GM23338 (cell line): ENCODE measurements around the gene PRMT7. TPM values are rescaled to one million over a fixed set of nuclear protein-coding genes. Genes with fewer than 3 reads are reported as not detected.

ENCODE experiments used
- ATAC-seq: fragments of 200-7000 bp; cut with Tn5 transposase; 3 replicates; pipeline ENCODE4 v1.9.1; 2020
- DNase-seq: peaks from one replicate; pipeline ENCODE4 v3.0.0-alpha.2; 2015; ENCODE audit warnings: low spot score
- H2AFZ ChIP-seq: fragments of 200-600 bp; sonication (generic); 2 replicates; pipeline ENCODE4 v1.8.0; 2016; ENCODE audit warnings: antibody characterized with exemption, mild to moderate bottlenecking, moderate library complexity
- H3F3A ChIP-seq: fragments of 200-600 bp; sonication (generic); replicated peaks from 2 replicates; pipeline ENCODE4 v1.8.0; 2017; ENCODE audit warnings: antibody characterized with exemption, mixed run types, low read depth
- H3K27ac ChIP-seq: fragments of 200-600 bp; sonication (generic); 2 replicates; pipeline ENCODE4 v1.6.1; 2016; ENCODE audit warnings: low read depth
- H3K27me3 ChIP-seq: fragments of 200-600 bp; sonication (generic); 2 replicates; pipeline ENCODE4 v1.8.0; 2016; ENCODE audit warnings: mild to moderate bottlenecking, mixed run types, moderate library complexity; ENCODE audit not compliant: insufficient read depth
- H3K36me3 ChIP-seq: fragments of 200-600 bp; sonication (generic); 2 replicates; pipeline ENCODE4 v1.8.0; 2016; ENCODE audit warnings: mild to moderate bottlenecking; ENCODE audit not compliant: insufficient read depth
- H3K4me1 ChIP-seq: fragments of 200-600 bp; sonication (generic); 2 replicates; pipeline ENCODE4 v1.8.0; 2016; ENCODE audit warnings: mild to moderate bottlenecking, moderate library complexity; ENCODE audit not compliant: insufficient read depth
- H3K4me2 ChIP-seq: fragments of 200-600 bp; sonication (generic); 2 replicates; pipeline ENCODE4 v1.7.1; 2017; ENCODE audit warnings: mixed run types
- H3K4me3 ChIP-seq: fragments of 200-600 bp; sonication (generic); 2 replicates; pipeline ENCODE4 v1.6.1; 2016; ENCODE audit warnings: mixed run types
- H3K79me2 ChIP-seq: fragments of 200-600 bp; sonication (generic); replicated peaks from 2 replicates; pipeline ENCODE4 v1.8.0; 2017; ENCODE audit warnings: mild to moderate bottlenecking; ENCODE audit not compliant: insufficient read depth
- H3K9me2 ChIP-seq: fragments of 200-600 bp; sonication (generic); 2 replicates; pipeline ENCODE4 v1.8.0; 2017; ENCODE audit not compliant: insufficient read depth
- H4K20me1 ChIP-seq: fragments of 200-600 bp; sonication (generic); replicated peaks from 2 replicates; pipeline ENCODE4 v1.8.0; 2017; ENCODE audit warnings: mild to moderate bottlenecking; ENCODE audit not compliant: insufficient read depth
- H3K27ac Mint-ChIP-seq: 2 replicates; pipeline ENCODE4 v1.8.0; 2020; ENCODE audit warnings: inconsistent platforms, mild to moderate bottlenecking, moderate library complexity, mixed read lengths
- H3K27me3 Mint-ChIP-seq: 3 replicates; pipeline ENCODE4 v1.8.0; 2022; ENCODE audit warnings: low read depth, mild to moderate bottlenecking, moderate library complexity, mixed read lengths, inconsistent platforms; ENCODE audit not compliant: insufficient read depth, poor library complexity
- H3K36me3 Mint-ChIP-seq: 3 replicates; pipeline ENCODE4 v1.8.0; 2021; ENCODE audit warnings: low read depth, mild to moderate bottlenecking, inconsistent platforms, moderate library complexity, mixed read lengths
- H3K4me1 Mint-ChIP-seq: 3 replicates; pipeline ENCODE4 v1.8.0; 2020; ENCODE audit warnings: mild to moderate bottlenecking, inconsistent platforms, mixed read lengths
- H3K4me3 Mint-ChIP-seq: 3 replicates; pipeline ENCODE4 v1.8.0; 2021; ENCODE audit warnings: moderate library complexity, mild to moderate bottlenecking, inconsistent platforms, mixed read lengths
- H3K9me3 Mint-ChIP-seq: 3 replicates; pipeline ENCODE4 v1.8.0; 2020; ENCODE audit warnings: moderate library complexity, mild to moderate bottlenecking, inconsistent platforms, mixed read lengths
- CREB1 ChIP-seq: fragments of 250-450 bp; sonication (Bioruptor Pico); IDR thresholded peaks from 2 replicates; pipeline ENCODE4 v1.5.0; 2020; ENCODE audit warnings: low read depth, mild to moderate bottlenecking, moderate library complexity
- EZH2 ChIP-seq: fragments of 200-600 bp; sonication (generic); IDR thresholded peaks from one replicate; pipeline ENCODE4 v1.8.0; 2017; ENCODE audit warnings: antibody characterized with exemption, mild to moderate bottlenecking, low read depth; ENCODE audit not compliant: unreplicated experiment
- EZH2phosphoT487 ChIP-seq: fragments of 200-600 bp; sonication (generic); IDR thresholded peaks from one replicate; pipeline ENCODE4 v1.8.1; 2018; ENCODE audit warnings: antibody characterized with exemption; ENCODE audit not compliant: unreplicated experiment
- JUNB ChIP-seq: IDR thresholded peaks from one replicate; pipeline ENCODE4 v1.6.1; 2016; ENCODE audit warnings: antibody characterized with exemption; ENCODE audit not compliant: unreplicated experiment
- NANOG ChIP-seq: IDR thresholded peaks from 2 replicates; pipeline ENCODE4 v1.6.1; 2016; ENCODE audit warnings: antibody characterized with exemption, borderline replicate concordance
- POLR2AphosphoS5 ChIP-seq: IDR thresholded peaks from 2 replicates; pipeline ENCODE4 v1.6.1; 2016; ENCODE audit warnings: antibody characterized with exemption, low read depth
- STAT1 ChIP-seq: IDR thresholded peaks from one replicate; pipeline ENCODE4 v1.6.1; 2016; ENCODE audit warnings: antibody characterized with exemption; ENCODE audit not compliant: unreplicated experiment
- ZNF114 ChIP-seq: fragments of 250-450 bp; sonication (Bioruptor Pico); IDR thresholded peaks from 2 replicates; pipeline ENCODE4 v1.5.0; 2020; ENCODE audit warnings: mild to moderate bottlenecking, moderate library complexity
- ZNF331 ChIP-seq: fragments of 250-450 bp; sonication (Bioruptor Pico); IDR thresholded peaks from 2 replicates; pipeline ENCODE4 v1.5.0; 2020; ENCODE audit warnings: low read depth, mild to moderate bottlenecking, moderate library complexity
- ZNF462 ChIP-seq: fragments of 250-450 bp; sonication (Bioruptor Pico); IDR thresholded peaks from 2 replicates; pipeline ENCODE4 v1.5.0; 2020; ENCODE audit warnings: mild to moderate bottlenecking, moderate library complexity
- polyA plus RNA-seq: library from polyadenylated mRNA; unstranded; fragments of >200 nt; fragmentation: Nextera tagmentation; extraction: Ambion mirVana; gene quantifications from 2 replicates; pipeline ENCODE4 v1.2.1, GENCODE V29; 2016
- total RNA-seq: library from RNA; depleted of rRNA; stranded (reverse); fragments of >200 nt; shearing (Covaris generic); gene quantifications from 2 replicates; pipeline ENCODE4 v1.2.3, GENCODE V29; 2014
- TF ChIP-seq, protein P1 (sequence below), 2 experiments: fragments of 200-600 bp in 1 of 2; sonication (generic) in 1 of 2; conservative IDR thresholded peaks; 2 replicates each; pipeline versions ENCODE4 v1.5.1 to v1.6.1; 2016 to 2017; ENCODE audit warnings: antibody characterized with exemption in 2 of 2, low read depth in 2 of 2, mild to moderate bottlenecking in 2 of 2, moderate library complexity in 1 of 2
- TF ChIP-seq, protein P2 (sequence below): IDR thresholded peaks from 2 replicates; pipeline ENCODE4 v1.6.1; 2016; ENCODE audit warnings: antibody characterized with exemption
- TF ChIP-seq, protein P3 (sequence below): IDR thresholded peaks from one replicate; pipeline ENCODE4 v1.6.1; 2018; ENCODE audit warnings: antibody characterized with exemption; ENCODE audit not compliant: unreplicated experiment

Gene PRMT7
- total and polyA plus RNA-seq, 2 experiments from 2014 or later: 20.2 to 65.3 TPM

GRCh38 chr16:68279726-68280558, 30.9 kb upstream of the PRMT7 start:
- H4K20me1 ChIP-seq: peaks cover 6% of the 10 kb centered on the region; the same call in 1 of the 2 replicates
- no peaks in the 10 kb centered on the region; the same call in 2 of the 3 replicates for H3K9me3 Mint-ChIP-seq

More at GRCh38 chr16:68279726-68280558, 30.9 kb upstream of the PRMT7 start:
- H3K36me3 ChIP-seq: no peaks in the 10 kb centered on the region
- Mint-ChIP-seq H3K27ac (no peak overlapping the region), H3K4me3 (no peak overlapping the region), H3K36me3 (peaks cover 24% of the 10 kb centered on the region), H3K4me1 (no peaks in the 10 kb centered on the region), H3K27me3 (no peaks in the 10 kb centered on the region)
- no peaks in the 10 kb centered on the region for H3K79me2 ChIP-seq
- TF ChIP-seq, protein P1, sequence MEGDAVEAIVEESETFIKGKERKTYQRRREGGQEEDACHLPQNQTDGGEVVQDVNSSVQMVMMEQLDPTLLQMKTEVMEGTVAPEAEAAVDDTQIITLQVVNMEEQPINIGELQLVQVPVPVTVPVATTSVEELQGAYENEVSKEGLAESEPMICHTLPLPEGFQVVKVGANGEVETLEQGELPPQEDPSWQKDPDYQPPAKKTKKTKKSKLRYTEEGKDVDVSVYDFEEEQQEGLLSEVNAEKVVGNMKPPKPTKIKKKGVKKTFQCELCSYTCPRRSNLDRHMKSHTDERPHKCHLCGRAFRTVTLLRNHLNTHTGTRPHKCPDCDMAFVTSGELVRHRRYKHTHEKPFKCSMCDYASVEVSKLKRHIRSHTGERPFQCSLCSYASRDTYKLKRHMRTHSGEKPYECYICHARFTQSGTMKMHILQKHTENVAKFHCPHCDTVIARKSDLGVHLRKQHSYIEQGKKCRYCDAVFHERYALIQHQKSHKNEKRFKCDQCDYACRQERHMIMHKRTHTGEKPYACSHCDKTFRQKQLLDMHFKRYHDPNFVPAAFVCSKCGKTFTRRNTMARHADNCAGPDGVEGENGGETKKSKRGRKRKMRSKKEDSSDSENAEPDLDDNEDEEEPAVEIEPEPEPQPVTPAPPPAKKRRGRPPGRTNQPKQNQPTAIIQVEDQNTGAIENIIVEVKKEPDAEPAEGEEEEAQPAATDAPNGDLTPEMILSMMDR (conservative IDR thresholded peaks at IDR 0.05; ENCODE audit: low read depth in 2 of 2): no peak
- TF ChIP-seq, protein P2, sequence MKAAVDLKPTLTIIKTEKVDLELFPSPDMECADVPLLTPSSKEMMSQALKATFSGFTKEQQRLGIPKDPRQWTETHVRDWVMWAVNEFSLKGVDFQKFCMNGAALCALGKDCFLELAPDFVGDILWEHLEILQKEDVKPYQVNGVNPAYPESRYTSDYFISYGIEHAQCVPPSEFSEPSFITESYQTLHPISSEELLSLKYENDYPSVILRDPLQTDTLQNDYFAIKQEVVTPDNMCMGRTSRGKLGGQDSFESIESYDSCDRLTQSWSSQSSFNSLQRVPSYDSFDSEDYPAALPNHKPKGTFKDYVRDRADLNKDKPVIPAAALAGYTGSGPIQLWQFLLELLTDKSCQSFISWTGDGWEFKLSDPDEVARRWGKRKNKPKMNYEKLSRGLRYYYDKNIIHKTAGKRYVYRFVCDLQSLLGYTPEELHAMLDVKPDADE: no peak
- no peak for TF ChIP-seq EZH2phosphoT487
- no peak for TF ChIP-seq ZNF114 (CRISPR knock-in tag)
- no peak for TF ChIP-seq ZNF462 (CRISPR knock-in tag)
- no peak for TF ChIP-seq CREB1 (CRISPR knock-in tag)
- TF ChIP-seq EZH2: no peak
- TF ChIP-seq ZNF331 (CRISPR knock-in tag): no peak
- TF ChIP-seq NANOG: no peak
- TF ChIP-seq POLR2AphosphoS5: no peak
- no peak for TF ChIP-seq STAT1
- TF ChIP-seq JUNB: no peak
- TF ChIP-seq, protein P3, sequence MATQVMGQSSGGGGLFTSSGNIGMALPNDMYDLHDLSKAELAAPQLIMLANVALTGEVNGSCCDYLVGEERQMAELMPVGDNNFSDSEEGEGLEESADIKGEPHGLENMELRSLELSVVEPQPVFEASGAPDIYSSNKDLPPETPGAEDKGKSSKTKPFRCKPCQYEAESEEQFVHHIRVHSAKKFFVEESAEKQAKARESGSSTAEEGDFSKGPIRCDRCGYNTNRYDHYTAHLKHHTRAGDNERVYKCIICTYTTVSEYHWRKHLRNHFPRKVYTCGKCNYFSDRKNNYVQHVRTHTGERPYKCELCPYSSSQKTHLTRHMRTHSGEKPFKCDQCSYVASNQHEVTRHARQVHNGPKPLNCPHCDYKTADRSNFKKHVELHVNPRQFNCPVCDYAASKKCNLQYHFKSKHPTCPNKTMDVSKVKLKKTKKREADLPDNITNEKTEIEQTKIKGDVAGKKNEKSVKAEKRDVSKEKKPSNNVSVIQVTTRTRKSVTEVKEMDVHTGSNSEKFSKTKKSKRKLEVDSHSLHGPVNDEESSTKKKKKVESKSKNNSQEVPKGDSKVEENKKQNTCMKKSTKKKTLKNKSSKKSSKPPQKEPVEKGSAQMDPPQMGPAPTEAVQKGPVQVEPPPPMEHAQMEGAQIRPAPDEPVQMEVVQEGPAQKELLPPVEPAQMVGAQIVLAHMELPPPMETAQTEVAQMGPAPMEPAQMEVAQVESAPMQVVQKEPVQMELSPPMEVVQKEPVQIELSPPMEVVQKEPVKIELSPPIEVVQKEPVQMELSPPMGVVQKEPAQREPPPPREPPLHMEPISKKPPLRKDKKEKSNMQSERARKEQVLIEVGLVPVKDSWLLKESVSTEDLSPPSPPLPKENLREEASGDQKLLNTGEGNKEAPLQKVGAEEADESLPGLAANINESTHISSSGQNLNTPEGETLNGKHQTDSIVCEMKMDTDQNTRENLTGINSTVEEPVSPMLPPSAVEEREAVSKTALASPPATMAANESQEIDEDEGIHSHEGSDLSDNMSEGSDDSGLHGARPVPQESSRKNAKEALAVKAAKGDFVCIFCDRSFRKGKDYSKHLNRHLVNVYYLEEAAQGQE: no peak
- H3F3A ChIP-seq: peaks cover 5% of the 10 kb centered on the region; the same call in 1 of the 2 replicates
- ATAC-seq (no peak), DNase-seq (no peak)
- H2AFZ ChIP-seq: no peak overlapping the region
- H3K4me3 ChIP-seq: no peak overlapping the region
- peak overlapping the region; percentile 55 for H3K27ac ChIP-seq
- H3K27me3 ChIP-seq: no peaks in the 10 kb centered on the region
- no peak overlapping the region for H3K4me2 ChIP-seq
- H3K9me2 ChIP-seq: no peaks in the 10 kb centered on the region
- peaks cover 5% of the 10 kb centered on the region; the same call in 1 of the 2 replicates for H3K4me1 ChIP-seq
